DOHH2 (cell line): ENCODE data around the gene IL27RA.
"Not testable (repeated sequence)": the region's sequence is repeated elsewhere in the genome, so short reads cannot be mapped to it uniquely, and the experiment has no call there.

Experiments
- H3F3A ChIP-seq: fragments of 200-600 bp; sonication (generic), shearing (Covaris generic); 2 replicates; pipeline ENCODE4 v1.6.0; 2016; ENCODE audit warnings: antibody characterized with exemption, mild to moderate bottlenecking; ENCODE audit not compliant: control insufficient read depth, insufficient read depth
- H3K27ac ChIP-seq: fragments of 200-600 bp; sonication (generic); 2 replicates; pipeline ENCODE4 v1.5.1; 2014; ENCODE audit warnings: low read depth, mild to moderate bottlenecking, low read length, moderate library complexity
- H3K27me3 ChIP-seq: fragments of 200-600 bp; sonication (generic); 2 replicates; pipeline ENCODE4 v1.6.1; 2014; ENCODE audit warnings: mild to moderate bottlenecking, low read length, mixed read lengths; ENCODE audit not compliant: control insufficient read depth
- H3K36me3 ChIP-seq: fragments of 200-600 bp; sonication (generic); 2 replicates; pipeline ENCODE4 v1.6.1; 2014; ENCODE audit warnings: mild to moderate bottlenecking, low read length, moderate library complexity, mixed read lengths; ENCODE audit not compliant: control insufficient read depth
- H3K4me1 ChIP-seq: fragments of 200-600 bp; sonication (generic); 2 replicates; pipeline ENCODE4 v1.6.1; 2014; ENCODE audit warnings: mild to moderate bottlenecking, low read length, mixed read lengths; ENCODE audit not compliant: control insufficient read depth
- H3K4me2 ChIP-seq: fragments of 200-600 bp; sonication (generic); 2 replicates; pipeline ENCODE4 v1.6.0; 2014; ENCODE audit warnings: mild to moderate bottlenecking, low read length, moderate library complexity
- H3K4me3 ChIP-seq: fragments of 200-600 bp; sonication (generic); 2 replicates; pipeline ENCODE4 v1.5.1; 2014; ENCODE audit warnings: mild to moderate bottlenecking, low read length, mixed read lengths
- H3K79me2 ChIP-seq: fragments of 200-600 bp; sonication (generic); 2 replicates; pipeline ENCODE4 v1.6.1; 2014; ENCODE audit warnings: mild to moderate bottlenecking, low read length, mixed read lengths; ENCODE audit not compliant: control insufficient read depth
- H3K9me2 ChIP-seq: fragments of 200-600 bp; sonication (generic); replicated peaks from 2 replicates; pipeline ENCODE4 v1.6.1; 2014; ENCODE audit warnings: mild to moderate bottlenecking, low read length, mixed read lengths; ENCODE audit not compliant: control insufficient read depth
- H3K9me3 ChIP-seq: fragments of 200-600 bp; sonication (generic); 2 replicates; pipeline ENCODE4 v1.6.1; 2014; ENCODE audit warnings: antibody characterized with exemption, low read length, mixed read lengths; ENCODE audit not compliant: control insufficient read depth, insufficient read depth
- H4K20me1 ChIP-seq: fragments of 200-600 bp; sonication (generic); 2 replicates; pipeline ENCODE4 v1.6.0; 2014; ENCODE audit warnings: low read depth, mild to moderate bottlenecking, antibody characterized with exemption, low read length, moderate library complexity; ENCODE audit not compliant: control insufficient read depth, insufficient read depth
- EZH2phosphoT487 ChIP-seq: fragments of 200-600 bp; sonication (generic); IDR thresholded peaks from 2 replicates; pipeline ENCODE4 v1.6.1; 2017; ENCODE audit warnings: borderline replicate concordance, mild to moderate bottlenecking, antibody characterized with exemption, low read length, moderate library complexity, mixed read lengths
- TF ChIP-seq, protein P1 (sequence below): fragments of 200-600 bp; sonication (generic); IDR thresholded peaks from one replicate; pipeline ENCODE4 v1.5.1; 2014; ENCODE audit warnings: antibody characterized with exemption, mild to moderate bottlenecking, low read depth, low read length; ENCODE audit not compliant: poor library complexity, severe bottlenecking

Gene IL27RA

DNA sequence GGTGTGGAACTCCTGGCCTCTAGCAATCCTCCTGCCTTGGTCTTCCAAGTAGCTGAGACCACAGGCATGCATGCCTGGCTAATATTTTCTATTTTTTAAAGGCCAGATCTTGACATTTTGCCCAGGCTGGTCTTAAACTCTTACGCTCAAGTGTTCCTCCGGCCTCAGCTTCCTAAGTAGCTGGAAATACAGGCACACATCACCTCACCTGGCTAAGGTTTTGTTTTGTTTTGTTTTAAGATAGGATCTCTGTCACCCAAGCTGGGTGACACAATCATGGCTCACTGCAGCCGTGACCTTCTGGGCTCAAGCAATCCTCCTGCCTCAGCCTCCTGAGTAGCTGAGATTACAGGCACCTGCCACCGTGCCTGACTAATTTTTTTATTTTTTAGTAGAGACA lies 9.1 kb upstream of the IL27RA start:
- Histone ChIP-seq H3K4me3 (no peak overlapping the region), H3K9me3 (no peaks in the 10 kb centered on the region), H3K4me2 (no peak overlapping the region), H3K9me2 (no peaks in the 10 kb centered on the region), H3K27ac (no peak overlapping the region), H3F3A (peaks cover 22% of the 10 kb centered on the region), H3K36me3 (no peaks in the 10 kb centered on the region), H3K79me2 (no peaks in the 10 kb centered on the region), H3K27me3 (no peaks in the 10 kb centered on the region), H3K4me1 (peaks cover 49% of the 10 kb centered on the region), H4K20me1 (no peaks in the 10 kb centered on the region)
- TF ChIP-seq, protein P1, sequence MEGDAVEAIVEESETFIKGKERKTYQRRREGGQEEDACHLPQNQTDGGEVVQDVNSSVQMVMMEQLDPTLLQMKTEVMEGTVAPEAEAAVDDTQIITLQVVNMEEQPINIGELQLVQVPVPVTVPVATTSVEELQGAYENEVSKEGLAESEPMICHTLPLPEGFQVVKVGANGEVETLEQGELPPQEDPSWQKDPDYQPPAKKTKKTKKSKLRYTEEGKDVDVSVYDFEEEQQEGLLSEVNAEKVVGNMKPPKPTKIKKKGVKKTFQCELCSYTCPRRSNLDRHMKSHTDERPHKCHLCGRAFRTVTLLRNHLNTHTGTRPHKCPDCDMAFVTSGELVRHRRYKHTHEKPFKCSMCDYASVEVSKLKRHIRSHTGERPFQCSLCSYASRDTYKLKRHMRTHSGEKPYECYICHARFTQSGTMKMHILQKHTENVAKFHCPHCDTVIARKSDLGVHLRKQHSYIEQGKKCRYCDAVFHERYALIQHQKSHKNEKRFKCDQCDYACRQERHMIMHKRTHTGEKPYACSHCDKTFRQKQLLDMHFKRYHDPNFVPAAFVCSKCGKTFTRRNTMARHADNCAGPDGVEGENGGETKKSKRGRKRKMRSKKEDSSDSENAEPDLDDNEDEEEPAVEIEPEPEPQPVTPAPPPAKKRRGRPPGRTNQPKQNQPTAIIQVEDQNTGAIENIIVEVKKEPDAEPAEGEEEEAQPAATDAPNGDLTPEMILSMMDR: no peak
- TF ChIP-seq EZH2phosphoT487: no peak

DNA sequence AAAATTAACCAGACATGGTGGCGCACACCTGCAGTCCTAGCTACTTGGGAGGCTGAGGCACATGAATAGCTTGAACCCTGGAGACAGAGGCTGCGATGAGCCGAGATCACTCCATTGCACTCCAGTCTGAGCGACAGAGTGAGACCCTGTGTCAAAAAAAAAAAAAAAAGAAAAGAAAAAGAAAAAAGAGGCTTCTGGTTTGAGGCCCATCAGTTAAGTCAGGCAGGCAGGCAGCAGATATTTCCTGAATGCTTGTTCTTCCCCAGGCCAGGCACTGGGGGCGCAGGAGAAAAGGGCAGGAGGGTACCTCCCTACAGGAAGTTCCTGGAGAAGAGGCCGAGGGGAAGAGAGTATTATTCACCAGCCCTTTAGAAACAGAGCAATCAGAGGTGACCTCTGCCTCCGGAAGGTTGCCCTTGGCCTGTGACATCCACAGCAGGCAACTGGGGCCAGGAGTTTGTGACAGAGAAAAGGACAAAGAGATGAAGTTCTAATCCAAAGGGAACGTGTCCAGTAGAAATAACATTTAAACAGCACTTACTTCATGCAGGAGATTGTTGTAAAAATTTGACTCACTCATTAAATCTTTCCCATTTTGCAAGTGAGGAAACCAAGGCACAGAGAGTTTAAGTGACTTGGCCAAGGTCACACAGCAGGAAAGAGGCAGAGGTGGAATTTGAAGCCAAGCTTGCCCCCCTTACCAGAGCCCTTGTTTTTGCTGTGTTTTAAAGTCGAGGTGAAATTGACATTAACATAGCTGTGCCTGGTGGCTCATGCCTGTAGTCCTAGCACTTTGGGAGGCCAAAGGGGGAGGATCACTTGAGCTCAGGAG lies 7.9 kb upstream of the IL27RA start:
- H3K9me2 ChIP-seq: no peaks in the 10 kb centered on the region
- H3K79me2 ChIP-seq: no peaks in the 10 kb centered on the region
- peak overlapping the region; percentile 41 for H3K27ac ChIP-seq
- peaks cover 14% of the 10 kb centered on the region for H3F3A ChIP-seq
- peaks cover 47% of the 10 kb centered on the region for H3K4me1 ChIP-seq
- H3K4me3 ChIP-seq: no peak overlapping the region; the same call in 1 of the 2 replicates
- no peaks in the 10 kb centered on the region for H3K36me3 ChIP-seq
- H3K4me2 ChIP-seq: peak overlapping the region; percentile 57
- no peaks in the 10 kb centered on the region for H3K9me3 ChIP-seq
- H3K27me3 ChIP-seq: no peaks in the 10 kb centered on the region
- TF ChIP-seq, protein P1: peak; percentile 79
- no peak for TF ChIP-seq EZH2phosphoT487
- no peaks in the 10 kb centered on the region for H4K20me1 ChIP-seq

DNA sequence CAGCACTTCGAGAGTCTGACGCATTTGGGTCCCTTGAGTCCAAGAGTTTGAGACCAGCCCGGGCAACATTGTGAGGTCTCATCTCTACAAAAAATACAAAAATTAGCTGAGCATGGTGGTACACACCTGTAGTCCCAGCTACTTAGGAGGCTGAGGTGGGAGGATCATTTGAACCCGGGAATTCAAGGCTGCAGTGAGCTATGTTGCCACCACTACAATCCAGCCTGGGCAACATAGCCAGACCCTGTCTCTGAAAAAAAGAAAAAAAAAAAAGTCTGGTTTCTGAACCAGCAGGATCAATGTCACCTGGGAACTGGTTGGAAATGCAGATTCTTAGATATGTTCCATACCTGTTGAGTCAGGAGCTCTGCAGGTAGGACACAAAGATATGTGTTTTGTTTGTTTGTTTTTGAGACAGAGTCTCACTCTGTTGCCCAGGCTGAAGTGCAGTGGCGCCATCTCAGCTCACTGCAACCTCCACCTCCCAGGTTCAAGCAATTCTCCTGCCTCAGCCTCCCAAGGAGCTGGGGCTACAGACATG lies 4.8 kb upstream of the IL27RA start:
- not testable (repeated sequence) for H3K36me3 ChIP-seq, H3K27ac ChIP-seq, H3K4me2 ChIP-seq, H3K4me3 ChIP-seq, H3K79me2 ChIP-seq, H3K9me2 ChIP-seq, H3K9me3 ChIP-seq, H3K27me3 ChIP-seq, H4K20me1 ChIP-seq
- Histone ChIP-seq H3F3A (peaks cover 19% of the 10 kb centered on the region), H3K4me1 (peaks cover 58% of the 10 kb centered on the region)

DNA sequence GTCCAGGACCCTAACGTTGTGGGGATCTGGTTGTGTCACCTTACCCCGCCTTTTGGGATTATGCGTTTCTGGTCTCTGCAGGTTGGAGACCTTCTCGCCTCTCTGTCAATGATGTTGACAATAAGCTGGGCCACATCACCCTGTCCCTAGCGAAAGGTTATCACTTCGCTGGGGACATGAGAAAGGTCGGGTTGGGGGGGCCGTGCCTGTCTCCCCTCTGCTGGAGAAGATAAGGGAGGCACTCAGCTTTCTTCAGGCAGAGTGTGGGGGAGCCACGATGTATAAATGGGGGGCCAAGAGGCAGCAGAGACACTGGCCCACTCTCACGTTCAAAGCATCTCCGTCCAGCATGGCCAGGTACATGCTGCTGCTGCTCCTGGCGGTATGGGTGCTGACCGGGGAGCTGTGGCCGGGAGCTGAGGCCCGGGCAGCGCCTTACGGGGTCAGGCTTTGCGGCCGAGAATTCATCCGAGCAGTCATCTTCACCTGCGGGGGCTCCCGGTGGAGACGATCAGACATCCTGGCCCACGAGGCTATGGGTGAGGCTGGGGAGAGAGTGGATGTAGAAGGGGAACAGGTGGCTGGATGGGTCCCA lies 3.6 kb upstream of the IL27RA start, which contains the start of gene RLN3:
Gene RLN3 (plus strand): TSS at position 293 of the 595 bp plus-strand sequence. CDS start 57 bp downstream, at position 350.
- Histone ChIP-seq H3K27ac (peak within 1 kb of the TSS; percentile 51), H3K79me2 (no peaks in the 10 kb centered on the region), H3K4me3 (peak within 1 kb of the TSS; percentile 24; the same call in 1 of the 2 replicates), H3K4me1 (peaks cover 54% of the 10 kb centered on the region), H3F3A (peaks cover 19% of the 10 kb centered on the region), H3K9me2 (no peaks in the 10 kb centered on the region), H3K4me2 (peak within 1 kb of the TSS; percentile 51), H3K36me3 (no peaks in the 10 kb centered on the region), H4K20me1 (no peaks in the 10 kb centered on the region), H3K9me3 (no peaks in the 10 kb centered on the region), H3K27me3 (no peaks in the 10 kb centered on the region)
- no peak for TF ChIP-seq EZH2phosphoT487
- TF ChIP-seq, protein P1: no peak
